CD14-positive monocyte (primary cell): Measurements from ENCODE around the gene BCKDHA. TPM values are rescaled to one million over a fixed set of nuclear protein-coding genes. Genes with fewer than 3 reads are reported as not detected.

Experiments used
- DNase-seq, 3 donors: peaks; one replicate each; pipeline ENCODE4 v3.0.0-alpha.2; 2011 to 2022
- H2AFZ ChIP-seq: 2 replicates; pipeline ENCODE4 v1.6.0; 2012; ENCODE audit warnings: mild to moderate bottlenecking, low read depth, low read length, inconsistent platforms; ENCODE audit not compliant: insufficient read depth, poor library complexity, severe bottlenecking
- H3K27ac ChIP-seq, 2 donors: 1 replicate in 1 of 2; 2 replicates in 1 of 2; pipeline ENCODE4 v1.5.1; 2012 to 2013; ENCODE audit warnings: low read length in 2 of 2, control low read depth in 1 of 2, inconsistent platforms in 1 of 2, low read depth in 1 of 2, mild to moderate bottlenecking in 1 of 2
- H3K27me3 ChIP-seq, 2 donors: one replicate each; pipeline versions ENCODE4 v1.6.0 to v1.6.1; 2011 to 2013; ENCODE audit warnings: low read length in 2 of 2; ENCODE audit not compliant: control insufficient read depth in 2 of 2, insufficient read depth in 2 of 2
- H3K36me3 ChIP-seq, 2 donors: replicated peaks in 1 of 2; 1 replicate in 1 of 2; 2 replicates in 1 of 2; pipeline versions ENCODE4 v1.5.1 to v1.6.1; 2012 to 2013; ENCODE audit warnings: low read length in 2 of 2, control low read depth in 1 of 2, inconsistent platforms in 1 of 2, mild to moderate bottlenecking in 1 of 2; ENCODE audit not compliant: insufficient read depth in 2 of 2, control insufficient read depth in 1 of 2
- H3K4me1 ChIP-seq, 2 donors: 1 replicate in 1 of 2; 2 replicates in 1 of 2; pipeline versions ENCODE4 v1.5.1 to v1.6.1; 2012 to 2013; ENCODE audit warnings: low read length in 2 of 2, control low read depth in 1 of 2, inconsistent platforms in 1 of 2, mild to moderate bottlenecking in 1 of 2, moderate library complexity in 1 of 2; ENCODE audit not compliant: insufficient read depth in 2 of 2, control insufficient read depth in 1 of 2
- H3K4me2 ChIP-seq: replicated peaks from 2 replicates; pipeline ENCODE3; 2012; ENCODE audit warnings: low read length, moderate library complexity, mild to moderate bottlenecking; ENCODE audit not compliant: poor library complexity, severe bottlenecking; ENCODE audit errors: extremely low read depth
- H3K4me3 ChIP-seq, 3 experiments: fragments of 200-600 bp in 1 of 3; sonication (generic) in 1 of 3; replicated peaks in 1 of 3; 1 replicate in 2 of 3; 2 replicates in 1 of 3; pipeline ENCODE4 v1.5.1; 2011 to 2013; ENCODE audit warnings: low read length in 3 of 3, mild to moderate bottlenecking in 3 of 3, control low read depth in 2 of 3, low read depth in 2 of 3, inconsistent platforms in 1 of 3, moderate library complexity in 1 of 3
- H3K79me2 ChIP-seq: 2 replicates; pipeline ENCODE4 v1.6.0; 2012; ENCODE audit warnings: mild to moderate bottlenecking, control low read depth, inconsistent platforms, low read length, moderate library complexity; ENCODE audit not compliant: insufficient read depth
- H3K9ac ChIP-seq: 2 replicates; pipeline ENCODE4 v1.6.0; 2017; ENCODE audit warnings: low read length, mild to moderate bottlenecking; ENCODE audit not compliant: insufficient read depth, poor library complexity, severe bottlenecking
- H3K9me3 ChIP-seq, 2 donors: replicated peaks in 1 of 2; 1 replicate in 1 of 2; 2 replicates in 1 of 2; pipeline versions ENCODE4 v1.5.1 to v1.6.1; 2012 to 2013; ENCODE audit warnings: low read length in 2 of 2, control low read depth in 1 of 2; ENCODE audit not compliant: control insufficient read depth in 1 of 2, insufficient read depth in 1 of 2
- H4K20me1 ChIP-seq: 2 replicates; pipeline ENCODE4 v1.6.0; 2012; ENCODE audit warnings: mild to moderate bottlenecking, low read length, control low read depth, moderate library complexity; ENCODE audit not compliant: insufficient read depth
- H3K27ac Mint-ChIP-seq, 7 donors: one replicate each; pipeline ENCODE4 v1.8.0; 2020; ENCODE audit warnings: mild to moderate bottlenecking in 7 of 7, mixed read lengths in 7 of 7, moderate library complexity in 6 of 7, inconsistent platforms in 2 of 7
- H3K27me3 Mint-ChIP-seq, 3 donors: one replicate each; pipeline ENCODE4 v1.8.0; 2021 to 2022; ENCODE audit warnings: low read depth in 3 of 3, mild to moderate bottlenecking in 3 of 3, mixed read lengths in 3 of 3, moderate library complexity in 3 of 3, inconsistent platforms in 1 of 3
- H3K36me3 Mint-ChIP-seq, 2 donors: one replicate each; pipeline ENCODE4 v1.8.0; 2020; ENCODE audit warnings: mixed read lengths in 2 of 2, inconsistent platforms in 1 of 2, mild to moderate bottlenecking in 1 of 2
- H3K4me1 Mint-ChIP-seq: one replicate; pipeline ENCODE4 v1.8.0; 2020; ENCODE audit warnings: mild to moderate bottlenecking, mixed read lengths
- H3K4me3 Mint-ChIP-seq, 2 donors: one replicate each; pipeline ENCODE4 v1.8.0; 2020; ENCODE audit warnings: mild to moderate bottlenecking in 2 of 2, mixed read lengths in 2 of 2, moderate library complexity in 1 of 2
- H3K9me3 Mint-ChIP-seq, 7 donors: one replicate each; pipeline ENCODE4 v1.8.0; 2020 to 2022; ENCODE audit warnings: mixed read lengths in 7 of 7, mild to moderate bottlenecking in 6 of 7, moderate library complexity in 6 of 7, inconsistent platforms in 2 of 7
- WGBS: methylation state at CpG from one replicate; pipeline ENCODE4 v1.1.5; 2013; ENCODE audit warnings: missing lambda C conversion rate; ENCODE audit not compliant: insufficient coverage; 5-methylcytosine and 5-hydroxymethylcytosine counted together
- intact Hi-C, 2 donors: fragments of 100-400 bp; cut with micrococcal nuclease; formaldehyde crosslinking; loops; one replicate each; pipeline versions ENCODE4 v1.15.0 to v1.15.1; 2023
- polyA plus RNA-seq, 3 donors: library from polyadenylated mRNA; depleted of rRNA in 1 of 3; unstranded in 2 of 3; stranded (reverse) in 1 of 3; fragments of 300-500 nt in 2 of 3; fragments of >200 nt in 1 of 3; fragmentation: Illumina TruSeq in 2 of 3; gene quantifications; 1 replicate in 2 of 3; 2 replicates in 1 of 3; pipeline ENCODE4 v1.2.3, GENCODE V29; 2012 to 2021
- TF ChIP-seq, protein P1 (sequence below): fragments of 200-600 bp; IDR thresholded peaks from one replicate; pipeline ENCODE4 v1.8.0; 2022; ENCODE audit warnings: antibody characterized with exemption, mild to moderate bottlenecking

The BCKDHA gene
- polyA plus RNA-seq, 3 donors, result 52.4 to 90.1 (median 87.6) TPM

DNA sequence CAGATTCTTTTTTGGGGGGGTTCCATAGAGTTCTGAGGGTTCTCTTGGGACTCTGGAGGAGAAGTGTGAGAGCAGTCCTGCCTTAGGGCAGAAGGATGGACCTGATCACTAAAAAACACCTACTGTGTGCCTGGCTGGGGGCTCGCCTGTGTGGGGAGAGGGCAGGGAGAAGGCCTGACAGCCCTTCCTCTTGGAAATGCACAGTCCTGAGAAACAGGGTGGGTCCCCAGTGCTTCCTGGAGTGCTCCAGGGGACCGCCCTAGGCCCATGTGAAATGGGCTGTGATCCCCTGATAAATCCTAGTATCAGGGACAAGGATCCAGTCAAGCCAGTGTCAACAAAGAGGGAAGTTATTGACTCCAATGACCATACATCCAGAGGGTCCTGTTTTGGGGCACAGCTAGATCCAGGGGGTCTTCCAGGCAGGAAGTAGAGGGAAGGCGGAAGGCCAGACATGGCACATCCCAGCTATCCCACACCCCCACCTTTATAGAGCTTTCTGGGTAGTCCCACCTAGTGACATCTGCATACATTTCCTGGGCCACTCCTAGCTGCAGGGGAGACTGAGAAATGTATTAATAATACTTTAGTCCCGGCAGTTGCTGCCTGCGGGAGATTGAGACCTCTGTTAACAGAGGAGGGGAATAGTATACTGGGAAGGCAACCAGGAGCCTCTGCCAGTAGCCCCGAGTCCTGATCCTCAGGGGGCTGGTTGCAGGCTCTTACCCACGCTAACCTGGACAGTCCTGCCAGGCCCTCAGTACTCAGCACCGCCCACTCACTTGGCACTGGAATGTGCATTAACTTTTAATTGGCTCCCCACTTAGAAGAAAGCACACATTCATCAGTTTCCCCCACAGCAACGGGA lies 13.7 kb downstream of the BCKDHA start:
- H3K4me1 ChIP-seq, result peaks cover 58 to 89% of the 10 kb centered on the region in 2 donors

GRCh38 chr19:41411968-41412265 lies 14.3 kb downstream of the BCKDHA start:
- Mint-ChIP-seq H3K4me3 (no peak overlapping the region), H3K9me3 (peaks cover 0 to 3% (median 0%) of the 10 kb centered on the region in 7 donors), H3K36me3 (peaks cover 64 to 74% of the 10 kb centered on the region in 2 donors), H3K4me1 (peaks cover 66% of the 10 kb centered on the region), H3K27me3 (peaks cover 0 to 2% (median 0%) of the 10 kb centered on the region in 3 donors), H3K27ac (peak overlapping the region in 5 of 7 donors; percentile 18 to 59 (median 31))
- H2AFZ ChIP-seq, result no peak overlapping the region
- peaks cover 53 to 83% of the 10 kb centered on the region in 2 donors for H3K4me1 ChIP-seq
- H3K4me3 ChIP-seq, result no peak overlapping the region
- no peaks in the 10 kb centered on the region for H3K27me3 ChIP-seq
- H3K9me3 ChIP-seq, result no peaks in the 10 kb centered on the region
- peaks cover 48 to 59% of the 10 kb centered on the region in 2 donors for H3K36me3 ChIP-seq
- H3K27ac ChIP-seq, result no peak overlapping the region
- WGBS, result 87% methylated on average over 11 of the region's 11 CpGs
- TF ChIP-seq, protein P1, sequence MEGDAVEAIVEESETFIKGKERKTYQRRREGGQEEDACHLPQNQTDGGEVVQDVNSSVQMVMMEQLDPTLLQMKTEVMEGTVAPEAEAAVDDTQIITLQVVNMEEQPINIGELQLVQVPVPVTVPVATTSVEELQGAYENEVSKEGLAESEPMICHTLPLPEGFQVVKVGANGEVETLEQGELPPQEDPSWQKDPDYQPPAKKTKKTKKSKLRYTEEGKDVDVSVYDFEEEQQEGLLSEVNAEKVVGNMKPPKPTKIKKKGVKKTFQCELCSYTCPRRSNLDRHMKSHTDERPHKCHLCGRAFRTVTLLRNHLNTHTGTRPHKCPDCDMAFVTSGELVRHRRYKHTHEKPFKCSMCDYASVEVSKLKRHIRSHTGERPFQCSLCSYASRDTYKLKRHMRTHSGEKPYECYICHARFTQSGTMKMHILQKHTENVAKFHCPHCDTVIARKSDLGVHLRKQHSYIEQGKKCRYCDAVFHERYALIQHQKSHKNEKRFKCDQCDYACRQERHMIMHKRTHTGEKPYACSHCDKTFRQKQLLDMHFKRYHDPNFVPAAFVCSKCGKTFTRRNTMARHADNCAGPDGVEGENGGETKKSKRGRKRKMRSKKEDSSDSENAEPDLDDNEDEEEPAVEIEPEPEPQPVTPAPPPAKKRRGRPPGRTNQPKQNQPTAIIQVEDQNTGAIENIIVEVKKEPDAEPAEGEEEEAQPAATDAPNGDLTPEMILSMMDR, result no peak
- peaks cover 24% of the 10 kb centered on the region for H3K79me2 ChIP-seq
- no peak overlapping the region for H3K4me2 ChIP-seq
- H4K20me1 ChIP-seq, result no peaks in the 10 kb centered on the region
- no peak overlapping the region for H3K9ac ChIP-seq
- intact Hi-C loops, result no loop called here
- DNase-seq, result no peak

More for the DNA sequence above, 13.7 kb downstream of the BCKDHA start:
- H3K27me3 ChIP-seq, result no peaks in the 10 kb centered on the region
- no peaks in the 10 kb centered on the region for H4K20me1 ChIP-seq
- no peak overlapping the region for H3K9ac ChIP-seq
- no peak overlapping the region for H2AFZ ChIP-seq
- H3K36me3 ChIP-seq, result peaks cover 43 to 53% of the 10 kb centered on the region in 2 donors
- H3K9me3 ChIP-seq, result no peaks in the 10 kb centered on the region
- intact Hi-C loops, result no loop called here
- no peak overlapping the region for H3K4me3 ChIP-seq
- Mint-ChIP-seq H3K4me1 (peaks cover 72% of the 10 kb centered on the region), H3K27me3 (peaks cover 0 to 2% (median 0%) of the 10 kb centered on the region in 3 donors), H3K36me3 (peaks cover 59 to 68% of the 10 kb centered on the region in 2 donors), H3K27ac (peak overlapping the region in 5 of 7 donors; percentile 81 to 100 (median 98)), H3K9me3 (peaks cover 0 to 3% (median 0%) of the 10 kb centered on the region in 7 donors), H3K4me3 (no peak overlapping the region)
- TF ChIP-seq, protein P1, result no peak
- 81% methylated on average over 7 of the region's 9 CpGs for WGBS
- H3K79me2 ChIP-seq, result peaks cover 24% of the 10 kb centered on the region
- no peak for DNase-seq
- peak overlapping the region in 1 of 2 donors; percentile 31 for H3K27ac ChIP-seq
- H3K4me2 ChIP-seq, result no peak overlapping the region
